HG03139 (cell line): ENCODE measurements around the gene MOK.
"Not testable (repeated sequence)": the region's sequence is repeated elsewhere in the genome, so short reads cannot be mapped to it uniquely, and the experiment has no call there.

Experiments
- ATAC-seq: cut with Tn5 transposase; IDR thresholded peaks from one replicate; pipeline ENCODE4 v1.9.1; 2021; ENCODE audit not compliant: unreplicated experiment

MOK gene

DNA sequence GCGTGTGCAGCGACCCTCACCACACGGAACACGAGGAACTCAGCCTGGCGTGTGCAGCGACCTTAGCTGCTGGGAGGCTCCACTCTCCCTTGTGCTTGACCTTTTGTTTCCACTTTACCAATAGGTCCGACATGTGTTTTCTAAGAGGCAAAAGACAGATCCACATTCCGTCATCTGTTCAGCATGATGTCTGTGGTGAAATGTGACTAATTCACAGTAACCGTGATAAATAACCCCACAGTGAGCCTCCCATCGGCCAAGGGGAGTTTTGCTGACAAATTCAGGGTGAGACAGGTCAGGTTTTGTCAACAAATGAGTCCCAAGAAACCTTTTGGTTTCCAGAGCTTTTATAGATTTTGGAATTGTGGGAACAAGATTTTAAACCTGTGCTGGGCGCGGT is 55.9 kb downstream of the MOK start:
- no peak for ATAC-seq

DNA sequence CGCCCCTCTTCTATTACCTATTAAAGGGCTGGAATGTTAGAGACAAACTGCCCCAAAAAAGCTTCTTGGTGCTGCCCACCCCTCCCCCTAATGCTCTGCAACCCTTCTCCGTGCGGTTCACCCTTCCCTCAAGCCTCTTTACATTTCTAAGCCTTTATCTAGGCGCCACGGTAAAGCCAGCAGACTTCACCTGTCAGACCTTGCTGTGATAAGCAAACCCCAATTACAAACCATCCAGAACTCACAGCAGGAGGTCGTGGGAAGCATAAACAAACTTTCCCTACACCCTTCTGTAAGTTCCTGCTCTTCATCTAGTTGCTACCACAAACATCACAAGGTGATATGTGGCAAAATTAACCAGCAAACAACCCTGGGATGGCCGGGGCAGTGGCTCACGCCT is 56.8 kb downstream of the MOK start:
- ATAC-seq = no peak

DNA sequence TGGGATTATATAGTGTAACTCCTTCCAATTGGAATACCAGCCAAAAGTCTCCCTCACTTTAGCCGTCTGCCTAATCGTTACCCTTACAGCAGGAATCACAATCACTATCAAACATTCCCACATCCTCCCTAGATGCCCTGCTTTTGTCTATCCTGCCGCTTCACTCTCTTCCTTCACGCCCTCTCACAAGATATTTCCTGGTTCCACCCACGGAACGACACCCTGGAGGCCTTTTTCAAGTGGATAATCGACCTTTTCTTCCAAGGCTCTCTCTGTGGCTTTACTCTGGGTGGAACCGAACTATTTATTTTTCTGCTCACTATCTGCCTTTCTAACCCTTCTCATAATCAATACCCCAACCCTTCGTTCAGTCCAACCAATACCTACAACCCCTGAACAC is 58.9 kb downstream of the MOK start:
- ATAC-seq = no peak

DNA sequence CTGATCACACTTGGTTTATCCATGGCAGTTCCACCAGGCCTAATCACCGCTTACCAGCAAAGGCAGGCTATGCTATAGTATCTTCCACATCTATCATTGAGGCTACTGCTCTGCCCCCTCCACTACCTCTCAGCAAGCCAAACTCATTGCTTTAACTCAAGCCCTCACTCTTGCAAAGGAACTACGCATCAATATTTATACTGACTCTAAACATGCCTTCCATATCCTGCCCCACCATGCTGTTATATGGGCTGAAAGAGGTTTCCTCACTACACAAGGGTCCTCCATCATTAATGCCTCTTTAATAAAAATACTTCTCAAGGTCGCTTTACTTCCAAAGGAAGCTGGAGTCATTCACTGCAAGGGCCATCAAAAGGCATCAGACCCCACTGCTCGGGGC is 61.2 kb downstream of the MOK start:
- not testable (repeated sequence) for ATAC-seq

DNA sequence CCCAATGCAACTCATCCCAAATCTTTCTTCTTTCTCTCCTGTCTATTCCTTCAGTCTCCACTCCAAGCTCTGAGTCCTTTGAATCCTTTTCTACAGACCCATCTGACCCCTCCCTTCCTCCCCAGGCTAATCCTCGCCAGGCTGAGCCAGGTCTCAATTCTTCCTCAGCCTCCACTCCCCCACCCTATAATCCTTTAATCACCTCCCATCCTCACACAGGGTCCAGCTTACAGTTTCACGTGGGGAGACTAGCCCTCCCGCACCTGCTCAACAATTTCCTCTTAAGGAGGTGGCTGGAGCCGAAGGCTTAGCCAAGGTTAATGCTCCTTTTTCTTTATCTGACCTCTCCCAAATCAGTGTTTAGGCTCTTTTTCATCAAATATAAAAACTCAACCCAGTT is 63.8 kb downstream of the MOK start:
- no peak for ATAC-seq

DNA sequence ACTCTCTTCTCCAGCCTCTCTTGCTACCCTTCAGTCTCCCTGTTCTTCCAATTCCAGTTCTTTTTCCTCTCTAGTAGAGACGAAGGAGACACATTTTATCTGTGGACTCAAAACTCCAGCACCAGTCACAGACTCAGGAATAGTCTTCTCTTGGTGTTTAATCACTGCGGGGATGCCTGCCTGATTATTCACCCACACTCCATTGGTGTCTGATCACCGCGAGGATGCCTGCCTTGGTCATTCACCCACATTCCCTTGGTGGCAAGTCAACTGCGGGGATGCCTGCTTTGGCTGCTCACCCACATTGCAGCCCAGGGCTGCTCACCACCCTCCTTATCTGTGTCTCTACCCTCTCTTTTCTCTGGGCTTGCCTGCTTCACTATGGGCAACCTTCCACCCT is 64.5 kb downstream of the MOK start:
- ATAC-seq = not testable (repeated sequence)

DNA sequence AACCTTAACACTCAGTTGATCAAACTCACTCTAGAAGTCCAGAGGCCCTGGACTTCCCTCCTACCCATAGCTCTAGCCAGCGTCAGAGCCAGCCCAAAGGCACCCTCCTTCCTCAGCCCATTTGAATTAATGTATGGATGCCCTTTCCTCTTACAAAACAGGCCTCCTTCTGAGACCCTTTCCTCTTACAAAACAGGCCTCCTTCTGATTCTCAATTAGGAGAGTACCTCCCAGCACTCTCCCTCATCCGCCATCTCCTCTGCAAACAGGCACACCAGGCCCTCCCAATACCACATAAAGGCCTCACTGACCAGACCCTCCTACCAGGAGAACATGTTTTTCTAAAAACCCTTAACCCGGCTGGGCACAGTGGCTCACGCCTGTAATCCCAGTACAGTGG is 65.7 kb downstream of the MOK start:
- no peak for ATAC-seq

DNA sequence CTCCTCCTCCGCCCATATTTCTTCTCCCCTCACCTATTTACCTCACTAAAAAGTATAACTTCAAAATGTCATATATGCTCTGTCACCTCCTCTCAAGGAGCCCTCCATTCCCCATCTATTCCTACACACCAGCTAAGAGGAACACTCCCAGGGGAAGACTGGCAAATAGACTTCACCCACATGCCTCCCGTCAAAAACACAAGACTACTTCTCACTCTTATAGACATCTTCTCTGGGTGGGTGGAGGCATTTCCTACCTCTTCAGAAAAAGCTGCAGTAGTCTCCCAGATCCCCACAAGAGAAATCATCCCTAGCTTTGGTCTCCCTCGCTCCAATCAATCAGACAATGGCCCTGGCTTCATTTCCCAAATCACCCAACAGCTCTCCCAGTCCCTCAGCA is 66.2 kb downstream of the MOK start:
- ATAC-seq = no peak

DNA sequence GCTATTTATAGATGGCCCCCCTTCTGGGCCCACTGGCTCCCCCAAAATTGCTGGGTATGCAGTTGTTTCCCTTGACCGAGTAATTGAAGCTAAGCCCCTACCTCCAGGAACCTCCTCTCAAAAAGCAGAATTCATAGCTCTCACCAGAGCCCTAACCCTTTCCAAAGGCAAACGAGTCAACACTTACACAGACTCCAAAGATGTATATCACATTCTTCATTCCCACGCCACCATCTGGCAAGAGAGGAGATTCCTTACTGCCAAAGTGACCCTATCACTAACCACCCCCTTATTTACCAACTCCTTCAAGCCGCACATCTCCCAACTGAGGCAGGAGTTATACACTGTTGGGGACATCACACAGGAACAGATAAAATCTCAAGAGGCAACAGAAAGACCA is 66.8 kb downstream of the MOK start:
- ATAC-seq = no peak

DNA sequence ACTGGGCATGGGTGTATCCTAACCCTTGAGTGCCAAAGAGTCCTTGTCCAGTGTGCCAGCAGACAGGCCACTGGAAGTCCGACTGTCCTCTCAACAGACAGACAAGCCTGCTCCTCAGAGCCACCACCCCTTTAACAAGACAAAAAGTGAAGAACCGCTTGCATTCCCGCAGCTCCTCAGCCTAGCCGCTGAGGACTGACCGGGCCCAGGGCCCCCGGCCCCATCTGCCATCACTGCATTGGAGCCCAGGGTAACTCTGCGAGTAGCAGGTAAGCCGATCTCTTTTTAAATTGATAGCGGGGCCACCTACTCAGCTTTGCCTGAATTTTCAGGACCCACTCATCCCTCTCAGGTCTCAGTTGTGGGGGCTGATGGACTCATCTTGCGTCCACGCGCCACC is 68.9 kb downstream of the MOK start:
- no peak for ATAC-seq

DNA sequence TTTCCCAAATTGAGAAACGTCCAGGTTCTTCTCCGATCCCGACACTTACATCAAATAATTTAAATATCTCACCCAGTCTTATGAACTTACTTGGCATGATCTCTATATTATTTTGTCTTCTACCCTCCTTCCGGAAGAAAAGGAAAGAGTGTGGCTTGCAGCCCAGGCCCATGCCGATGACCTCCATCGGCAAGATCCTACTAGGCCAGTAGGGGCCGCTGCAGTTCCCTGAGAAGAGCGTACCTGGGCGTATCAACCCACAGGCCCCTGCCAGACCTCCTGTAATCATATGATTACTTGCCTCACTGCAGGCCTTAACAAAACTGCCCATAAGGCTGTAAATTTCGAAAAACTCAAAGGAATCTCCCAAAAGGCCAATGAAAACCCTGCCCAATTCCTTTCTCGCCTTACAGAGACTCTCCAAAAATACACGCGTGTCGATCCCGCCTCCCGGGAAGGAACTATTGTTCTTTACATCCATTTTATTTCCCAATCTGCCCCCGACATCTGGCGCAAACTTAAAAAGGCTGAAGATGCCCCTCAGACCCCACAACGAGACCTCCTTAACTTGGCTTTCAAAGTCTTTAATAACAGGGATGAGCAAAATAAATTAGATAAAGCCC is 69.6 kb downstream of the MOK start:
- ATAC-seq = no peak

DNA sequence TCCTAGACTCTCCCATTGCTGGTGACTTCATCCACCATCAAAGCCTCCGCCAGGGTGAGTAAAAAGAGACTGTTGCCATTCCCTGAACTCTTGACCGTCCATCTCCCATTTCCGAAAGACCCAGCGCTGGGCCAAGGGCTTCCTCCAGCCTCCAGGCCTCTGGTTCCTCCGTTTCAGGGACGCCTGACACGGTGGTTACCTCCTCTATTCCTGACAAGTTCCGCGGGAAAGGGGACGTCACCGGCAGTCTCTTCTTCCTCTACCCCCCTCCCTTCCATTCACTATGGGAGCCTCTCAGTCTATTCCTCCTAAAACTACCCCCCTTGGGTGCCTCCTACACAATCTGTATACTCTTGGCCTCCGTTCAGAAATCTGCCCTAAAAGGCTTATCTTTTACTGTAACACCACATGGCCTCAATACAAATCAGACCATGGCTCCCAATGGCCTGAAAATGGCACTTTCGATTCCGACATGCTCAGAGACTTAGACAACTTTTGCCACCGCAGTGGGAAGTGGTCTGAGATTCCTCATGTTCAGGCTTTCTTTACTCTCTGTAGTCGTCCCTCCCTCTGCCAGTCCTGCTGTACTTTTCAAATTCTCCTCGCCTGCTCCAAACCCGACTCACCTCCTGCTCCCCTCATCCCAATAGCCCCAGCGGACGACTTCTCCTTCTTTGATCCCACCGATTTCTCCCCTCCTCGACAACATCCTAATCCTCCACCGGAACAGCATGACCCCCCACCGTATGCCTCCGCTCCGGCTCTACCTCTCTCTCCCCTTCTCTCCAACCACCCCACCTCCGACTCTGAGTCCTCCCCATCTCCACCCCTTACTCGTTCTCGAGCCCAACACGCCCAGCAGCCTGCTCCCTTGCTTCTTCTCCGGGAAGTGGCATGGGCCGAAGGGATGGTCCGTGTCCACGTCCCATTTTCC is 70.4 kb downstream of the MOK start:
- ATAC-seq = no peak

DNA sequence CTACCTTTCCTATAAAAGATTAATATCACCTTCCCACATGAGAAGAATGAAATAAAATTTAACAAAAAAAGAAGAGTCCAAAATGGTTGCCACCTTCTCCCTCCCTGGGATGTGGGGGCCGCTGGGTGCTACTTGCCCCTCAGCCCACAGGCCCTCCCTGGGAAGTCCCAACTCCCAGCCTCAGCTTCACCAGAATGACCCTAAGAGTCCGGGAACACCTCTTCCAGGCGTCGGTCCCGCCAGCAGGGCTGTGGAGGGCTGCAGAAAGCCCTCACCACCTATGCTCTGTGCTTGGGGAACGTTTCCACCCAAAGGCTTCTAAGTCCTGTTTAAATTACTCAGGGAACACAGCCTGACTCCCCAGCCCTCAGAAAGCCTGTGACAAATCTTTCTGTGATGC is 71.9 kb downstream of the MOK start:
- ATAC-seq = no peak

DNA sequence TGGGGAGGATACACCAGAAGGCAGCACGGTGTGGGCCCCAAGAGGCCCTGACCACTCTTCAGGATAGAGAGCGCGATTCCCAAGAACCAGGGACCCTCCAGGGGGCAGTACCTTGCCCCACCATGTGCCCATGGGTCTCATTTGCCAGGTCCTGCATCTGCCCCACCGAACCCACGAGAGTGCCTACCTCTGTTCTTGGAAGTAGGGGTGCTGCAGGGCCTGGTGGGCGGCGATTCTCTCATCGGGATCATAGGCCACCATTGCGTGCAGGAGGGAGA is 72.7 kb downstream of the MOK start:
- no peak for ATAC-seq

DNA sequence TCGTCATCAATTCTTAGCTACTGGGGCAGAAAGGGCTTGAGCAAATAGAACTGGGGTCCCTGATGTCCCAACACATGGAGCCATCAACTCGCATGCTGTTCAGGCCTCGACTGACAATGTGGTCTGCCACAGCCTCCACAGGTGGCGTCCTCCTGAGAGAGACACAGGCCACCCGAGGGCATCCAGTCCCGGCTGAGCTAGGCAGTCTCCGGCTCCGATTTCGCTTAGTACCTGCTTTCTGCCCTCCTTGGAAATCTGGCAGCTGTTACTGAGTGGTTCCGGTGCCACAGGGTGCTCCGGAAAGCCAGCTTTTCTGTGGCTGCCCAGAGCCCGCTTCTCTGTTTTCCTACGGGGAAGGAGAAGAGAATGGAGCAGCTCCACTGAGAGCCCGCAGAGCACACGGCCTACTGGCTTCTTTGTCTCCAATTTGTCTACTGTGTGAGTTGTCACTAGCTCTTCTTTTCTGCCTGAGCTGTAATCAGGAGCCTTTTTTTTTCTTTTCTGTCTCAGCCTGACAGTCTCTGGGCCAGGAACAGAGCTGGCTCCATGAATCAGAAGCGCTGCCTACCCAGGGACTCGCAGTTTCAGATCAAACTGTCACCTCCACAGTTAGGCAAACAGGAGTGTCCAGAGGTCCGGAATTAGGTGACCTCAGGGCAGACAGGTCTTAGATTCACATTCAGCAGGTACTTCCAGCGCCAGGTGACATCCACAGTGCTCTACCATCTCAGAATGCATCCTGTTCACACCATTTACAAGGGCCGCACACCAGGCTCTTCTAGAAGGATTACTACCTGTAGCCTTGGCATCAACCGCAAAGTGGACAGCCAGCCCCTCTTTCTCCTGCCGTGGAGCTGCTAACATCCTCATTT is 73.3 kb downstream of the MOK start:
- ATAC-seq = no peak

DNA sequence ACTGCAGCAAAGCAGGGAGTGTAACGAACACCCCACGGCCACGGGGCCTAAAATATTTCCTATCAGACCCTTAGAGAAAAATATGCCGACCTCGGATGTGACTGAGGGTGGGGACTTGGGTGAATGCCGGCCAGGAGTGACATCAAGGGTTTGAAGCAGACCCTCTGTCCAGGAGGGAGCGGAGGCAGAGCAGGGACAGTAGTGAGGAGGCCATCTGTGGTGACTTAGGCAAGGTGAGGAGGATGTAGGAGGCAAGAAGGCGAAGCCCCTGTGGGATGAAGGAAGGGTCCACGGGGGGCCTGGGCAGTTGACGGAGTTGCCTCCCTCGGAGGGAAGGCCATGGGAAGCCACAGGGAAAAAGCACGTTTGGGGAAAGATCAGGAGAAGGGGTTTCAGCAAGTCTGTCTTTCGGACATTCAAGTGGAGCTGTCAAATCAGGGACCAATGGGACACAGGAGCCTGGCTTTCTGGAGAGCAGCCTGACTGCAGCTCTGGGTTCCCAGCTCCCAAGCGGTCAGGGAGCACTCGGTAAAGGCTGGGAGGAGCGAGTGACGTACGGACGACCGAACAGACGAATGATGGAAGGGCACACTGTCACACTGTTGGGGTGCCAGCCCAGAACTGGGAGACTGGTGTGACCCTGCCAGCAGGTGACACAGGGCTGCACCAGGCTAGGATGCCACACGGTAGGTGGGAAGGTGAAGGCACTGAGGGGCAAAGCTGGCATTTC is 74.3 kb downstream of the MOK start:
- no peak for ATAC-seq

DNA sequence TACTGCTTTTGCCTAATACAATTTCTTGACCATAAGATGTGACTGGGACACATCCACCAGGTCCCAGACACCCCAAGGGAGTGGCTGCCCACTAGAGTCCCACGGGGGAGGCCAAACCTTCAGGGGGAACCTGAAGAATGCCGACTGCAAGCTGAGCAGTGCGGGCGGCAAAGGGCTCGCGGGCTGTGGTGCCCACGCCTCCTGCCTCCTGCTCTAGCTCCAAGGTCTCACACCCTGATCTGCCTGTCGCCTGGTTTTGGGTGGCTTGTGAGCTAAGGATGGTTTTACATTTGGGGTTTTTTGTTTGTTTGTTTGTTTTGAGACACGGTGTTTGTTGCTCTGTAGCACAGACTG is 75.2 kb downstream of the MOK start:
- ATAC-seq = no peak

DNA sequence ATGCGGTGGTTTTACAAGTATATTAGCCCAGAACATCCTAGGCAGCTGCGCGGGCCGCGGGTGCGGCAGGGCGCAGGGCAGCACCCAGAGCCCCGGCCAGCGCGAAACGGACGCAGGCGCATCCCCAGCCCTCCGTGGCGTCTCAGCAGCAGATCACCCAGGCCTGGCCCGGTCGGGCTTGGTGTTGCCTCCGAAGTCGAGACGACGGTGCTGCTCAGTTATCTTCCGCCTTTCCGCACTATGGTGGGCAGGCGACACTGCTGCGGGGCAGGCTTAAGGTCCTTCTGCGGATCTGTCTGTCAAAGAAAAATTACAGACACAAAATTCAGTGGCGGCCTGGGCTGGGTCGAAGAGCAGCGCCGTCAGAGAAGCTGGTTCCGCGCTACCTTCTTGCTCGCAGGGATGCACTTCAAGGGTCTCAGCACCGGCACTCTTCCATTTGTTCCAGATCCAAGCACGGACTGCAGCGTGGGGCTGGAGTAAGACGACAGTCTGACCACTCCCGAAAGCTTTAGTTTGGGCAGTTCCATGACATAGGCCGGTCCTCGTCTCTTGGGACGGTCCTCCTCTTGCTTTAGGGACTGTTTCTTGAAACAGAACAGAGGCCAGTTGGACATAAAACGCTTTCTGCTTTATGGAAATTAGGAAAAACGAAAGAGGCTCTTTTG is 75.8 kb downstream of the MOK start:
- ATAC-seq = no peak

DNA sequence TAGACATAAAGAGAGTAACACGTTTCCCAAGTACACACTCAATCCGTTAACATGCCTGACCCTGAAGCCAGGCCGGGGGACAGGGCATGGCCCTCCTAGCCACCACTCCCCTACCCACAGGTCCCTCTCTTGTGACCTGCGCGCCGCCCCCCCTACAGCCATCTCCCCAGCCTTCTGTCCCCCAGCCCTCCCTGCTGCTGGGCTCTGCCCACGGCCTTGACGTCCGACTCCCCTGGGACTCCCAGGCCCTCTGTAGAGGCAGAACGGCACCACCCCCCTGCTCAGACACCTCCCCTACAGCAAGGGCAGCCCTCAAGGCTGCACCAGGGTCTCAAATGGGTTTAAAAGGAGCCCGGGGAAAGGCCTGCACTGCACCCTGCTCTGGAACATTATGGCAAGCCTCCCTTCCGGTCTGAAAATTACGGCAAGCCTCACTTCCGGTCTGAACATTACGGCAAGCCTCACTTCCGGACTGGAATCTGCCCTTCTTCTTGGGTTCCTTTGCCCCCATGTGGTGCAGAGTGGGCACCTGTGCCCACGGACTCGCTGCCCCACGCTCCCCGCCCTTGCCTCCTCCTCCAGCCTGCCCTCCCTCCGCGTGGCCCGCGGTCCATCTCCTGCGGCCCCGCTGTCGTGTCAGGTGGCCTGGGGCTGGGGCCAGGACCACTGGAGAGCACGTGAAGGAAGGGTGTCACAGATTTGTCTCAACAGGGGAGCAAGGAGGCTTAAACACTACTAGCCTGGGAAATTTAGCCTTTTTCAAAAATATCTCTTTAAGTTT is 77.6 kb downstream of the MOK start:
- no peak for ATAC-seq
